Measurements from ENCODE around the gene LRRC7. TPM values are rescaled to one million over a fixed set of nuclear protein-coding genes. Genes with fewer than 3 reads are reported as not detected.

The LRRC7 gene
- total RNA-seq, 1 experiment from 2014 or later, result 0.14 TPM

GRCh38 chr1:69613414-69613813 is 45.7 kb downstream of the LRRC7 start:
- TF ChIP-seq, protein P1, sequence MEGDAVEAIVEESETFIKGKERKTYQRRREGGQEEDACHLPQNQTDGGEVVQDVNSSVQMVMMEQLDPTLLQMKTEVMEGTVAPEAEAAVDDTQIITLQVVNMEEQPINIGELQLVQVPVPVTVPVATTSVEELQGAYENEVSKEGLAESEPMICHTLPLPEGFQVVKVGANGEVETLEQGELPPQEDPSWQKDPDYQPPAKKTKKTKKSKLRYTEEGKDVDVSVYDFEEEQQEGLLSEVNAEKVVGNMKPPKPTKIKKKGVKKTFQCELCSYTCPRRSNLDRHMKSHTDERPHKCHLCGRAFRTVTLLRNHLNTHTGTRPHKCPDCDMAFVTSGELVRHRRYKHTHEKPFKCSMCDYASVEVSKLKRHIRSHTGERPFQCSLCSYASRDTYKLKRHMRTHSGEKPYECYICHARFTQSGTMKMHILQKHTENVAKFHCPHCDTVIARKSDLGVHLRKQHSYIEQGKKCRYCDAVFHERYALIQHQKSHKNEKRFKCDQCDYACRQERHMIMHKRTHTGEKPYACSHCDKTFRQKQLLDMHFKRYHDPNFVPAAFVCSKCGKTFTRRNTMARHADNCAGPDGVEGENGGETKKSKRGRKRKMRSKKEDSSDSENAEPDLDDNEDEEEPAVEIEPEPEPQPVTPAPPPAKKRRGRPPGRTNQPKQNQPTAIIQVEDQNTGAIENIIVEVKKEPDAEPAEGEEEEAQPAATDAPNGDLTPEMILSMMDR (IDR thresholded peaks at IDR 0.05; ENCODE audit: unreplicated experiment), result no peak
- intact Hi-C loops (cut with micrococcal nuclease; ENCODE audit: unreplicated experiment), result no loop called here
- CTCF ChIA-PET, result no interaction called here
- DNase-seq, result no peak
- no peaks in the 10 kb centered on the region for H3K27me3 Mint-ChIP-seq (ENCODE audit: unreplicated experiment)
- no TSS peak for BruUV-seq (replicated peaks)
- peaks cover 3% of the 10 kb centered on the region for H3K9me3 Mint-ChIP-seq (ENCODE audit: low read depth, unreplicated experiment)
- no peaks in the 10 kb centered on the region for H3K4me1 Mint-ChIP-seq (ENCODE audit: low read depth, unreplicated experiment)
- no peak overlapping the region for H3K4me3 Mint-ChIP-seq (ENCODE audit: low read depth, unreplicated experiment)
- H3K27ac Mint-ChIP-seq (ENCODE audit: unreplicated experiment), result no peak overlapping the region
- no peaks in the 10 kb centered on the region for H3K36me3 Mint-ChIP-seq (ENCODE audit: insufficient read depth, unreplicated experiment)

GRCh38 chr1:69638673-69639072 is 71.0 kb downstream of the LRRC7 start:
- H3K4me3 Mint-ChIP-seq (ENCODE audit: low read depth, unreplicated experiment), result no peak overlapping the region
- H3K36me3 Mint-ChIP-seq (ENCODE audit: insufficient read depth, unreplicated experiment), result no peaks in the 10 kb centered on the region
- no peak for DNase-seq
- no peaks in the 10 kb centered on the region for H3K4me1 Mint-ChIP-seq (ENCODE audit: low read depth, unreplicated experiment)
- H3K27ac Mint-ChIP-seq (ENCODE audit: unreplicated experiment), result no peak overlapping the region
- H3K27me3 Mint-ChIP-seq (ENCODE audit: unreplicated experiment), result no peaks in the 10 kb centered on the region
- TF ChIP-seq, protein P1 (IDR thresholded peaks at IDR 0.05; ENCODE audit: unreplicated experiment), result no peak
- CTCF ChIA-PET, result no interaction called here
- H3K9me3 Mint-ChIP-seq (ENCODE audit: low read depth, unreplicated experiment), result no peaks in the 10 kb centered on the region
- BruUV-seq (replicated peaks), result no TSS peak
- intact Hi-C loops (cut with micrococcal nuclease; ENCODE audit: unreplicated experiment), result no loop called here

- no peaks in the 10 kb centered on the region for H3K4me1 Mint-ChIP-seq (ENCODE audit: low read depth, unreplicated experiment)
- no peaks in the 10 kb centered on the region for H3K9me3 Mint-ChIP-seq (ENCODE audit: low read depth, unreplicated experiment)
- H3K27me3 Mint-ChIP-seq (ENCODE audit: unreplicated experiment), result no peaks in the 10 kb centered on the region
- H3K27ac Mint-ChIP-seq (ENCODE audit: unreplicated experiment), result no peak overlapping the region
- BruUV-seq (replicated peaks), result no TSS peak
- TF ChIP-seq, protein P1 (IDR thresholded peaks at IDR 0.05; ENCODE audit: unreplicated experiment), result no peak
- CTCF ChIA-PET, result no interaction called here
- no peak for DNase-seq
- intact Hi-C loops (cut with micrococcal nuclease; ENCODE audit: unreplicated experiment), result no loop called here
- no peaks in the 10 kb centered on the region for H3K36me3 Mint-ChIP-seq (ENCODE audit: insufficient read depth, unreplicated experiment)
- H3K4me3 Mint-ChIP-seq (ENCODE audit: low read depth, unreplicated experiment), result no peak overlapping the region
Measured at GRCh38 chr1:69639159-69639558, 71.4 kb downstream of the LRRC7 start.

DNA sequence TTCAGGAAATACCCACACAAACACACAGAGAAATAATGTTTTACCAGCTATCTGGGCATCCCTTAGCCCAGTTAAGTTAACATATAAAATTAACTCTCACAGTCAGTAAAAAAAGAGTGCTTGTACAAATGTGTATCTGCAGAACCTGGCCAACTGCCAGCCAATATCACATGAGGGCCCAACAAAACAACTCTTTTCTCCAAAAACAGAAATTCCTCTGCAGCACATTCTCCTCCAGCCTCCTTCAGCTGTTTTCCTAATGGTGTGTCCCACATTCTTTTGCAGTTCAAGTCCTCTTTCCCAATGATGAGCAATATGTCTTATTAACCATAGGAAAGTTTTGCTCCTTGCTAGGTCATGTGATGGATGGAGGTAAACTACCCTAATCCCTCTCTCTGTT is 75.5 kb downstream of the LRRC7 start:
- TF ChIP-seq, protein P1 (IDR thresholded peaks at IDR 0.05; ENCODE audit: unreplicated experiment), result no peak
- intact Hi-C loops (cut with micrococcal nuclease; ENCODE audit: unreplicated experiment), result no loop called here
- no peaks in the 10 kb centered on the region for H3K9me3 Mint-ChIP-seq (ENCODE audit: low read depth, unreplicated experiment)
- no peak overlapping the region for H3K27ac Mint-ChIP-seq (ENCODE audit: unreplicated experiment)
- H3K4me3 Mint-ChIP-seq (ENCODE audit: low read depth, unreplicated experiment), result no peak overlapping the region
- CTCF ChIA-PET, result no interaction called here
- BruUV-seq (replicated peaks), result no TSS peak
- DNase-seq, result no peak
- no peaks in the 10 kb centered on the region for H3K36me3 Mint-ChIP-seq (ENCODE audit: insufficient read depth, unreplicated experiment)
- H3K27me3 Mint-ChIP-seq (ENCODE audit: unreplicated experiment), result no peaks in the 10 kb centered on the region
- H3K4me1 Mint-ChIP-seq (ENCODE audit: low read depth, unreplicated experiment), result no peaks in the 10 kb centered on the region

GRCh38 chr1:69645477-69645876 is 77.8 kb downstream of the LRRC7 start:
- H3K27ac Mint-ChIP-seq (ENCODE audit: unreplicated experiment), result no peak overlapping the region
- BruUV-seq (replicated peaks), result no TSS peak
- DNase-seq, result no peak
- H3K9me3 Mint-ChIP-seq (ENCODE audit: low read depth, unreplicated experiment), result no peaks in the 10 kb centered on the region
- no peak overlapping the region for H3K4me3 Mint-ChIP-seq (ENCODE audit: low read depth, unreplicated experiment)
- no peaks in the 10 kb centered on the region for H3K27me3 Mint-ChIP-seq (ENCODE audit: unreplicated experiment)
- no peaks in the 10 kb centered on the region for H3K4me1 Mint-ChIP-seq (ENCODE audit: low read depth, unreplicated experiment)
- TF ChIP-seq, protein P1 (IDR thresholded peaks at IDR 0.05; ENCODE audit: unreplicated experiment), result no peak
- CTCF ChIA-PET, result no interaction called here
- no peaks in the 10 kb centered on the region for H3K36me3 Mint-ChIP-seq (ENCODE audit: insufficient read depth, unreplicated experiment)
- intact Hi-C loops (cut with micrococcal nuclease; ENCODE audit: unreplicated experiment), result no loop called here
